ENCODE results near the gene CHST12. TPM values are rescaled to one million over a fixed set of nuclear protein-coding genes. Genes with fewer than 3 reads are reported as not detected.

The CHST12 gene
- total and polyA plus RNA-seq, 4 donors: 14.7 to 30.9 (median 16.8) TPM

- Histone ChIP-seq H3K36me3 (ENCODE audit: control insufficient read depth in 4 of 4, insufficient read depth in 4 of 4, low read length in 4 of 4) (no peaks in the 10 kb centered on the region), H3K4me3 (no peak overlapping the region), H3K9ac (ENCODE audit: insufficient read depth in 1 of 2, low read length in 2 of 2) (no peak overlapping the region), H3K9me3 (ENCODE audit: control insufficient read depth in 4 of 4, insufficient read depth in 3 of 4, low read length in 3 of 4) (no peaks in the 10 kb centered on the region), H3K27me3 (ENCODE audit: control insufficient read depth in 3 of 3, insufficient read depth in 3 of 3, low read length in 2 of 3) (no peaks in the 10 kb centered on the region), H3K27ac (ENCODE audit: low read depth in 1 of 2, low read length in 1 of 2) (no peak overlapping the region), H3K4me1 (ENCODE audit: control insufficient read depth in 5 of 5, insufficient read depth in 5 of 5, low read length in 5 of 5) (no peaks in the 10 kb centered on the region)
- 82 to 83% methylated on average over 15 of the region's 15 CpGs for WGBS, 2 donors
- TF ChIP-seq, protein P1, sequence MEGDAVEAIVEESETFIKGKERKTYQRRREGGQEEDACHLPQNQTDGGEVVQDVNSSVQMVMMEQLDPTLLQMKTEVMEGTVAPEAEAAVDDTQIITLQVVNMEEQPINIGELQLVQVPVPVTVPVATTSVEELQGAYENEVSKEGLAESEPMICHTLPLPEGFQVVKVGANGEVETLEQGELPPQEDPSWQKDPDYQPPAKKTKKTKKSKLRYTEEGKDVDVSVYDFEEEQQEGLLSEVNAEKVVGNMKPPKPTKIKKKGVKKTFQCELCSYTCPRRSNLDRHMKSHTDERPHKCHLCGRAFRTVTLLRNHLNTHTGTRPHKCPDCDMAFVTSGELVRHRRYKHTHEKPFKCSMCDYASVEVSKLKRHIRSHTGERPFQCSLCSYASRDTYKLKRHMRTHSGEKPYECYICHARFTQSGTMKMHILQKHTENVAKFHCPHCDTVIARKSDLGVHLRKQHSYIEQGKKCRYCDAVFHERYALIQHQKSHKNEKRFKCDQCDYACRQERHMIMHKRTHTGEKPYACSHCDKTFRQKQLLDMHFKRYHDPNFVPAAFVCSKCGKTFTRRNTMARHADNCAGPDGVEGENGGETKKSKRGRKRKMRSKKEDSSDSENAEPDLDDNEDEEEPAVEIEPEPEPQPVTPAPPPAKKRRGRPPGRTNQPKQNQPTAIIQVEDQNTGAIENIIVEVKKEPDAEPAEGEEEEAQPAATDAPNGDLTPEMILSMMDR (IDR thresholded peaks at IDR 0.05; ENCODE audit: control extremely low read depth, extremely low read depth): no peak
- DNase-seq (no peak), ATAC-seq (ENCODE audit: insufficient read depth, low FRiP score) (no peak)
Measured at GRCh38 chr7:2461268-2462026, 58.0 kb downstream of the CHST12 start.

DNA sequence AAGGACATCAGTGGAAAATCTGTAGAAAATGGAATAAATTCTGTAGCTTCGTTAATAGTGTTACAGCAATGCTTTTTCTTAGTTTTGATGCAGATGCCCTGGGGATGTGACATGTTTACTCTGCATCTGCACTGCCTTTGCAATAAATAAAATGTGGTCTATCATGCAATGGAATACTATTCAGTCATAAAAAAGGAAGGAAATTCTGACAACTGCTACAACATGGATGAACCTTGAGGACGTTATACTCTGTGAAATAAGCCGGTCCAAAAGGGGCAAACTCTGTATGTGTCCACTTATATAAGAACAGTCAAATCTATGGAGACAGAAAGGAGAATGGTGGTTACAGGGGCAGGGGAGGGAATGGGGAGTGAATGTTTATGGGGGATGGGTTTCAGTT, 59.3 kb downstream of the CHST12 start:
- Histone ChIP-seq H3K4me1 (ENCODE audit: control insufficient read depth in 5 of 5, insufficient read depth in 5 of 5, low read length in 5 of 5) (no peaks in the 10 kb centered on the region), H3K36me3 (ENCODE audit: control insufficient read depth in 4 of 4, insufficient read depth in 4 of 4, low read length in 4 of 4) (no peaks in the 10 kb centered on the region), H3K27me3 (ENCODE audit: control insufficient read depth in 3 of 3, insufficient read depth in 3 of 3, low read length in 2 of 3) (no peaks in the 10 kb centered on the region), H3K4me3 (no peak overlapping the region), H3K9me3 (ENCODE audit: control insufficient read depth in 4 of 4, insufficient read depth in 3 of 4, low read length in 3 of 4) (no peaks in the 10 kb centered on the region), H3K27ac (ENCODE audit: low read depth in 1 of 2, low read length in 1 of 2) (no peak overlapping the region), H3K9ac (ENCODE audit: insufficient read depth in 1 of 2, low read length in 2 of 2) (no peak overlapping the region)
- ATAC-seq (ENCODE audit: insufficient read depth, low FRiP score): no peak
- 90% methylated on average over 3 of the region's 3 CpGs for WGBS, 2 donors
- DNase-seq: no peak
- TF ChIP-seq, protein P1 (IDR thresholded peaks at IDR 0.05; ENCODE audit: control extremely low read depth, extremely low read depth): no peak

DNA sequence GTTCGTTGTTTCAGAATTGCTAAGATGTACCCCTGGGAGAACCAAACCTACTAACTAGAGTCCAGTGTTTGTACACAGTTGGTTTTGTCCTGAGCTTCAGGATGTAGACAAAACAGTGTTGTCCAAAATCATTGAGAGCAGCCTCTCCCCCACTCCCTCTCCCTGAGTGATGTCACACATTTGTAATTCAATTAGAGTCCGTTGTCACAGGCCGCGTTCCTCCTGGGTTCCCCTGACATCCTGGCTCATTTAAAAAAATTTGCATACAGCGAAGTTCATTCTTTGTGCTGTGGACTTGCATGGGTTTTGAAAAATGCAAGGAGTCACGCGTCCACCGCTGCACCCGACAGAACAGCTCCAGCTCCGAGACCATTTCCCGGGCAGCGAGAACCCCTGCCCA, 62.5 kb downstream of the CHST12 start:
- no peaks in the 10 kb centered on the region for H3K9me3 ChIP-seq (ENCODE audit: control insufficient read depth in 4 of 4, insufficient read depth in 3 of 4, low read length in 3 of 4)
- WGBS, 2 donors: 87 to 90% methylated on average over 12 of the region's 12 CpGs
- no peak for DNase-seq

More for the DNA sequence above, 62.5 kb downstream of the CHST12 start:
- peaks cover 0 to 3% (median 0%) of the 10 kb centered on the region in 5 donors for H3K4me1 ChIP-seq (ENCODE audit: control insufficient read depth in 5 of 5, insufficient read depth in 5 of 5, low read length in 5 of 5)
- no peak overlapping the region for H3K27ac ChIP-seq (ENCODE audit: low read depth in 1 of 2, low read length in 1 of 2)
- no peak overlapping the region for H3K9ac ChIP-seq (ENCODE audit: insufficient read depth in 1 of 2, low read length in 2 of 2)
- ATAC-seq (ENCODE audit: insufficient read depth, low FRiP score): no peak
- no peak overlapping the region for H3K4me3 ChIP-seq
- TF ChIP-seq, protein P1 (IDR thresholded peaks at IDR 0.05; ENCODE audit: control extremely low read depth, extremely low read depth): no peak
- H3K36me3 ChIP-seq (ENCODE audit: control insufficient read depth in 4 of 4, insufficient read depth in 4 of 4, low read length in 4 of 4): no peaks in the 10 kb centered on the region
- no peaks in the 10 kb centered on the region for H3K27me3 ChIP-seq (ENCODE audit: control insufficient read depth in 3 of 3, insufficient read depth in 3 of 3, low read length in 2 of 3)
